ENCODE results near the gene MAPK10. TPM values are rescaled to one million over a fixed set of nuclear protein-coding genes. Genes with fewer than 3 reads are reported as not detected.

The MAPK10 gene
- total and polyA plus RNA-seq, 4 experiments from 2014 or later: 0.48 to 0.49 TPM; not detected in 2

- ChIA-PET POLR2A (ENCODE audit: partially characterized antibody) (no interaction called here), CTCF (ENCODE audit: partially characterized antibody) (no interaction called here)
- no peaks in the 10 kb centered on the region for H3K4me1 ChIP-seq (ENCODE audit: insufficient read depth, low read length)
- Mint-ChIP-seq H3K27me3 (no peaks in the 10 kb centered on the region), H3K36me3 (no peaks in the 10 kb centered on the region), H3K4me3 (no peak overlapping the region), H3K4me1 (no peaks in the 10 kb centered on the region), H3K27ac (no peak overlapping the region), H3K9me3 (peaks cover 0 to 2% (median 0%) of the 10 kb centered on the region in 8 donors)
- DNase-seq: no peak
- no peaks in the 10 kb centered on the region for H3K36me3 ChIP-seq (ENCODE audit: insufficient read depth, low read length)
- H3K27ac ChIP-seq (ENCODE audit: low read depth, low read length): no peak overlapping the region
- intact Hi-C loops (cut with micrococcal nuclease): no loop called here
- no peak overlapping the region for H3K4me3 ChIP-seq (ENCODE audit: low read length in 2 of 2)
- no peaks in the 10 kb centered on the region for H3K9me3 ChIP-seq (ENCODE audit: control insufficient read depth in 1 of 2, low read length in 2 of 2)
- no peaks in the 10 kb centered on the region for H3K27me3 ChIP-seq (ENCODE audit: insufficient read depth, low read length)
These were observed 80.4 kb downstream of the MAPK10 start for GRCh38 chr4:86279293-86279960.

DNA sequence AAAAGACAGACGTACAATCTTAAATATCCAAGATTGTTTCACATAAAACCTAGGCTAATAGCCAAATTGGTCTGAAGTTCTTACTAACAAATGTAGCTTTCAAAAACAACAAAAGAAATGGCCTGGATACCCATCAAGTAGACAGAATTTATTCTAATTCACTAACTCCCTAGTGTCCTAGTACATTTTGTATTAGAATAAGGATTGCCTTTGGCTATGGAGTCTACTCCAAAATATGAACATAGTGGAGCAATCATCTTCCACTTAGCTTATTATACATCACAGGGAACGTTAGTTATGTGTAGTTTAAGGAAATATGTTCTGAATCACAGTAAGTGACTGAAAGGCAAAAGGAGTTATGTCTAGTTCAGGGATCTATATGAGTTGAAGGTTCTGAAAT lies 81.7 kb downstream of the MAPK10 start:
- Mint-ChIP-seq H3K36me3 (no peaks in the 10 kb centered on the region), H3K9me3 (peaks cover 0 to 2% (median 0%) of the 10 kb centered on the region in 8 donors), H3K27ac (no peak overlapping the region), H3K4me1 (no peaks in the 10 kb centered on the region), H3K27me3 (no peaks in the 10 kb centered on the region), H3K4me3 (no peak overlapping the region)
- Histone ChIP-seq H3K9me3 (ENCODE audit: control insufficient read depth in 1 of 2, low read length in 2 of 2) (no peaks in the 10 kb centered on the region), H3K4me1 (ENCODE audit: insufficient read depth, low read length) (no peaks in the 10 kb centered on the region), H3K4me3 (ENCODE audit: low read length in 2 of 2) (no peak overlapping the region), H3K27me3 (ENCODE audit: insufficient read depth, low read length) (no peaks in the 10 kb centered on the region), H3K27ac (ENCODE audit: low read depth, low read length) (no peak overlapping the region), H3K36me3 (ENCODE audit: insufficient read depth, low read length) (no peaks in the 10 kb centered on the region)
- ChIA-PET POLR2A (ENCODE audit: partially characterized antibody) (no interaction called here), CTCF (ENCODE audit: partially characterized antibody) (no interaction called here)
- no peak for DNase-seq
- intact Hi-C loops (cut with micrococcal nuclease): no loop called here

- Histone ChIP-seq H3K9me3 (ENCODE audit: control insufficient read depth in 1 of 2, low read length in 2 of 2) (no peaks in the 10 kb centered on the region), H3K27ac (ENCODE audit: low read depth, low read length) (no peak overlapping the region), H3K36me3 (ENCODE audit: insufficient read depth, low read length) (no peaks in the 10 kb centered on the region), H3K27me3 (ENCODE audit: insufficient read depth, low read length) (no peaks in the 10 kb centered on the region), H3K4me1 (ENCODE audit: insufficient read depth, low read length) (no peaks in the 10 kb centered on the region), H3K4me3 (ENCODE audit: low read length in 2 of 2) (no peak overlapping the region)
- DNase-seq: no peak
- Mint-ChIP-seq H3K9me3 (peaks cover 0 to 2% (median 0%) of the 10 kb centered on the region in 8 donors), H3K4me1 (no peaks in the 10 kb centered on the region), H3K27me3 (no peaks in the 10 kb centered on the region), H3K4me3 (no peak overlapping the region), H3K27ac (no peak overlapping the region), H3K36me3 (no peaks in the 10 kb centered on the region)
- intact Hi-C loops (cut with micrococcal nuclease): no loop called here
- ChIA-PET POLR2A (ENCODE audit: partially characterized antibody) (no interaction called here), CTCF (ENCODE audit: partially characterized antibody) (no interaction called here)
These were observed 85.2 kb downstream of the MAPK10 start for GRCh38 chr4:86274642-86275041.

DNA sequence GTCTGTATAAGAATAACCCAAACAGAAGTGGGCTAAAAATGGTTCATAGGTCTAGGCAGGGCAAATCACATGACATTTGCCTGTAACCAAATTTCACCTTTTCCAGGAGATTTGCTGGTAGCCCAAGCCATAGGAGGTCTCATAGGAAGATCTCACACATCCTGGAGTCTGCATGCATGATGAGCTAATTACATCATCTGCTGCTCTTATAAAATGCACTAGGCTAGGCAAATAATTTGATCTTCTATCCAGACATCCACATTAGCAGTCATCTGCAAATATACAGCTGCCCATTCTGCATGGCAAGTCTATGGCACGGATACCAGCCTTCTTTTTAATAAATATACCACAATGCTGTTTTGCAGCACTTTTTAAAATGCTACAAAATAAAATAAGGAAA lies 87.2 kb downstream of the MAPK10 start:
- H3K36me3 ChIP-seq (ENCODE audit: insufficient read depth, low read length): no peaks in the 10 kb centered on the region
- H3K27me3 ChIP-seq (ENCODE audit: insufficient read depth, low read length): no peaks in the 10 kb centered on the region
- no peak overlapping the region for H3K4me3 ChIP-seq (ENCODE audit: low read length in 2 of 2)
- Mint-ChIP-seq H3K9me3 (peaks cover 0 to 2% (median 0%) of the 10 kb centered on the region in 8 donors), H3K4me3 (no peak overlapping the region), H3K36me3 (no peaks in the 10 kb centered on the region), H3K27me3 (no peaks in the 10 kb centered on the region), H3K27ac (no peak overlapping the region), H3K4me1 (no peaks in the 10 kb centered on the region)
- H3K9me3 ChIP-seq (ENCODE audit: control insufficient read depth in 1 of 2, low read length in 2 of 2): no peaks in the 10 kb centered on the region
- intact Hi-C loops (cut with micrococcal nuclease): no loop called here
- no peak overlapping the region for H3K27ac ChIP-seq (ENCODE audit: low read depth, low read length)
- DNase-seq: no peak
- H3K4me1 ChIP-seq (ENCODE audit: insufficient read depth, low read length): no peaks in the 10 kb centered on the region
- ChIA-PET POLR2A (ENCODE audit: partially characterized antibody) (no interaction called here), CTCF (ENCODE audit: partially characterized antibody) (no interaction called here)

DNA sequence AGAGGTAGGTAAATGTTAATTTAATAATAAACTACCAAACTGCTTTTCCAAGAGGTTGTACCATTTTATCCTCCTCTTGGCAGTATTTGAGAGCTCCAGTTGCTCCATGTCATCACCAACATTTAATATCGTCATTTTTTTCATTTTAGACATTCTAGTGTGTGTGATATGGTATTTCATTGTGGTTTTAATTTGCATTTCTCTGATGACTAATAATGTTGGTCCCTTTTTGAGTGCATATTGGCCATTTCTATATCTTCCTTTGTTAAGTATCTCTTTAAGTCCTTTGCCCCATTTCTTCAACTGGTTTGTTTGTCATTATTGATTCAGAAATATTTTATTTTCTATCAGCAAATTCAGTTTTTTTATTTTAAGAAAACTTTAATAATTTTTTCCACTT lies 88.8 kb downstream of the MAPK10 start:
- H3K36me3 Mint-ChIP-seq: no peaks in the 10 kb centered on the region
- H3K27ac Mint-ChIP-seq: no peak overlapping the region
- H3K4me1 Mint-ChIP-seq: no peaks in the 10 kb centered on the region
- intact Hi-C loops (cut with micrococcal nuclease): no loop called here
- no peaks in the 10 kb centered on the region for H3K27me3 Mint-ChIP-seq
- no peak overlapping the region for H3K4me3 Mint-ChIP-seq
- H3K27ac ChIP-seq (ENCODE audit: low read depth, low read length): no peak overlapping the region
- no peak overlapping the region for H3K4me3 ChIP-seq (ENCODE audit: low read length in 2 of 2)
- H3K9me3 ChIP-seq (ENCODE audit: control insufficient read depth in 1 of 2, low read length in 2 of 2): no peaks in the 10 kb centered on the region
- no peak for DNase-seq
- ChIA-PET POLR2A (ENCODE audit: partially characterized antibody) (no interaction called here), CTCF (ENCODE audit: partially characterized antibody) (no interaction called here)
- no peaks in the 10 kb centered on the region for H3K4me1 ChIP-seq (ENCODE audit: insufficient read depth, low read length)
- H3K27me3 ChIP-seq (ENCODE audit: insufficient read depth, low read length): no peaks in the 10 kb centered on the region
- H3K9me3 Mint-ChIP-seq: peaks cover 0 to 2% (median 0%) of the 10 kb centered on the region in 8 donors
- H3K36me3 ChIP-seq (ENCODE audit: insufficient read depth, low read length): no peaks in the 10 kb centered on the region

GRCh38 chr4:86269354-86269753 lies 90.5 kb downstream of the MAPK10 start:
- Mint-ChIP-seq H3K9me3 (peaks cover 0 to 1% (median 0%) of the 10 kb centered on the region in 8 donors), H3K27ac (no peak overlapping the region), H3K36me3 (no peaks in the 10 kb centered on the region), H3K4me1 (no peaks in the 10 kb centered on the region), H3K27me3 (no peaks in the 10 kb centered on the region), H3K4me3 (no peak overlapping the region)
- DNase-seq: no peak
- H3K4me3 ChIP-seq (ENCODE audit: low read length in 2 of 2): no peak overlapping the region
- H3K9me3 ChIP-seq (ENCODE audit: control insufficient read depth in 1 of 2, low read length in 2 of 2): no peaks in the 10 kb centered on the region
- ChIA-PET CTCF (ENCODE audit: partially characterized antibody) (no interaction called here), POLR2A (ENCODE audit: partially characterized antibody) (no interaction called here)
- no peaks in the 10 kb centered on the region for H3K27me3 ChIP-seq (ENCODE audit: insufficient read depth, low read length)
- H3K4me1 ChIP-seq (ENCODE audit: insufficient read depth, low read length): no peaks in the 10 kb centered on the region
- no peak overlapping the region for H3K27ac ChIP-seq (ENCODE audit: low read depth, low read length)
- intact Hi-C loops (cut with micrococcal nuclease): no loop called here
- H3K36me3 ChIP-seq (ENCODE audit: insufficient read depth, low read length): no peaks in the 10 kb centered on the region

DNA sequence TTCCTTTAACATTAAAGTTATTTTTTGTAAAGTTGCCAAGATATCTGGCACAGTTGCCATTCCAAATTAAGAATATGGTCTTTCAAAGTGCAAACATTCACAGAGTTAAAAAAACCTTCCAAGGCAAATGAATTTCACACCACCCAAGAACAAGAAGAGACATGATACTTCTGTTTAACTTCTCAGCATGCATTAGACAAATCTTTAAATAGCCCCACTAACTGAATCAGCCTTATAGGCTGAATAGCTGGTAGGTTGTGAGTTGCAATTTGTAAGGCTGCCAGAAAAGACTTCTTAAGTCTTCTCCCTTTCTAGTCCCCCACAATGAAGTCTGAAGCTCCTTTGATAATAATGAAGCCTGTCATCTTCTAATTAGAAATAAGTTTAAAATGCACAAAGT lies 95.6 kb downstream of the MAPK10 start:
- Histone ChIP-seq H3K9me3 (ENCODE audit: control insufficient read depth in 1 of 2, low read length in 2 of 2) (no peaks in the 10 kb centered on the region), H3K27me3 (ENCODE audit: insufficient read depth, low read length) (no peaks in the 10 kb centered on the region), H3K4me1 (ENCODE audit: insufficient read depth, low read length) (no peaks in the 10 kb centered on the region), H3K27ac (ENCODE audit: low read depth, low read length) (no peak overlapping the region), H3K4me3 (ENCODE audit: low read length in 2 of 2) (no peak overlapping the region), H3K36me3 (ENCODE audit: insufficient read depth, low read length) (no peaks in the 10 kb centered on the region)
- no peaks in the 10 kb centered on the region for H3K36me3 Mint-ChIP-seq
- H3K9me3 Mint-ChIP-seq: no peaks in the 10 kb centered on the region
- no peaks in the 10 kb centered on the region for H3K27me3 Mint-ChIP-seq
- intact Hi-C loops (cut with micrococcal nuclease): no loop called here
- POLR2A ChIA-PET (ENCODE audit: partially characterized antibody): no interaction called here
- no peaks in the 10 kb centered on the region for H3K4me1 Mint-ChIP-seq
- H3K4me3 Mint-ChIP-seq: no peak overlapping the region
- CTCF ChIA-PET (ENCODE audit: partially characterized antibody): no interaction called here
- no peak overlapping the region for H3K27ac Mint-ChIP-seq
- DNase-seq: no peak

DNA sequence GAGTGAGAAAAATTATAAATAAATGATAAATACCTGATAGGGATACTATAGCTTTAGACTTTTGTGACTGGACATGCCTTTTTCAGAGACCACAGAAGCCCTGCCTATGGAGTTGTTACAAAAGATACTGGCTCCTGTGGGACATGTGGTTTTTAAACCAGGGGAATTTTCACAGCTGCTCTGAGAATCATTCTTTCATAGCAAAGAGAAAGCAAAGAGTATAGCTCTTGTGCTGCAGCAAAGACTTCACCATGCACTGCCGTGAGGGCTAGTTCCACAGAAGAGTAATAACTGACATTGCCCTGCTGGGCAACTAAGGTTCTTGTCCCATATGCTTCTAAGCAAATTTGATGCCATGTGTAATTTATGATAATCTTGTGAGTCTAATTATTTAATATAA lies 98.2 kb downstream of the MAPK10 start:
- Histone ChIP-seq H3K9me3 (ENCODE audit: control insufficient read depth in 1 of 2, low read length in 2 of 2) (no peaks in the 10 kb centered on the region), H3K27me3 (ENCODE audit: insufficient read depth, low read length) (no peaks in the 10 kb centered on the region), H3K4me1 (ENCODE audit: insufficient read depth, low read length) (no peaks in the 10 kb centered on the region), H3K36me3 (ENCODE audit: insufficient read depth, low read length) (no peaks in the 10 kb centered on the region), H3K4me3 (ENCODE audit: low read length in 2 of 2) (no peak overlapping the region), H3K27ac (ENCODE audit: low read depth, low read length) (no peak overlapping the region)
- no peak for DNase-seq
- ChIA-PET CTCF (ENCODE audit: partially characterized antibody) (no interaction called here), POLR2A (ENCODE audit: partially characterized antibody) (no interaction called here)
- Mint-ChIP-seq H3K27ac (no peak overlapping the region), H3K4me3 (no peak overlapping the region), H3K36me3 (no peaks in the 10 kb centered on the region), H3K9me3 (no peaks in the 10 kb centered on the region), H3K27me3 (no peaks in the 10 kb centered on the region), H3K4me1 (no peaks in the 10 kb centered on the region)
- intact Hi-C loops (cut with micrococcal nuclease): no loop called here
